Esophagus squamous epithelium (tissue), 4 donors: ENCODE measurements around the gene RPA1.

Experiments
- CTCF ChIP-seq, 6 experiments: fragments of 450-650 bp in 4 of 6; fragments of 200-600 bp in 2 of 6; sonication (generic) in 2 of 6; IDR thresholded peaks; one replicate each; pipeline ENCODE4 v1.5.1; 2016 to 2019; ENCODE audit warnings: antibody characterized with exemption in 6 of 6, mild to moderate bottlenecking in 4 of 6, moderate library complexity in 4 of 6
- POLR2A ChIP-seq, 4 donors: fragments of 450-650 bp; IDR thresholded peaks; one replicate each; pipeline ENCODE4 v1.6.1; 2017; ENCODE audit warnings: antibody characterized with exemption in 4 of 4, mild to moderate bottlenecking in 4 of 4, moderate library complexity in 3 of 4

GRCh38 chr17:1945621-1946020 lies 115.8 kb downstream of the RPA1 start:
- TF ChIP-seq POLR2A (IDR thresholded peaks at IDR 0.05) (no peak), CTCF (IDR thresholded peaks at IDR 0.05) (no peak)
